ENCODE results near the gene QPRT.
A peak's percentile ranks its signal among the peaks of the same experiment; 100 is the strongest.
"Not testable (repeated sequence)": the region's sequence is repeated elsewhere in the genome, so short reads cannot be mapped to it uniquely, and the experiment has no call there.

Gene QPRT

GRCh38 chr16:29653471-29653870 lies 25.5 kb upstream of the QPRT start:
- no peaks in the 10 kb centered on the region for H4K20me1 ChIP-seq (ENCODE audit: control insufficient read depth, insufficient read depth, low read depth, low read length)
- H3F3A ChIP-seq (ENCODE audit: control insufficient read depth, insufficient read depth): no peaks in the 10 kb centered on the region; the same call in 1 of the 2 replicates
- peak overlapping the region; percentile 48 for H3K4me3 ChIP-seq (ENCODE audit: low read length)
- no peaks in the 10 kb centered on the region for H3K36me3 ChIP-seq (ENCODE audit: control insufficient read depth, low read length)
- H3K27me3 ChIP-seq (ENCODE audit: control insufficient read depth, low read length): no peaks in the 10 kb centered on the region
- H3K9me2 ChIP-seq (replicated peaks; ENCODE audit: control insufficient read depth, low read length): no peaks in the 10 kb centered on the region
- TF ChIP-seq, protein P1, sequence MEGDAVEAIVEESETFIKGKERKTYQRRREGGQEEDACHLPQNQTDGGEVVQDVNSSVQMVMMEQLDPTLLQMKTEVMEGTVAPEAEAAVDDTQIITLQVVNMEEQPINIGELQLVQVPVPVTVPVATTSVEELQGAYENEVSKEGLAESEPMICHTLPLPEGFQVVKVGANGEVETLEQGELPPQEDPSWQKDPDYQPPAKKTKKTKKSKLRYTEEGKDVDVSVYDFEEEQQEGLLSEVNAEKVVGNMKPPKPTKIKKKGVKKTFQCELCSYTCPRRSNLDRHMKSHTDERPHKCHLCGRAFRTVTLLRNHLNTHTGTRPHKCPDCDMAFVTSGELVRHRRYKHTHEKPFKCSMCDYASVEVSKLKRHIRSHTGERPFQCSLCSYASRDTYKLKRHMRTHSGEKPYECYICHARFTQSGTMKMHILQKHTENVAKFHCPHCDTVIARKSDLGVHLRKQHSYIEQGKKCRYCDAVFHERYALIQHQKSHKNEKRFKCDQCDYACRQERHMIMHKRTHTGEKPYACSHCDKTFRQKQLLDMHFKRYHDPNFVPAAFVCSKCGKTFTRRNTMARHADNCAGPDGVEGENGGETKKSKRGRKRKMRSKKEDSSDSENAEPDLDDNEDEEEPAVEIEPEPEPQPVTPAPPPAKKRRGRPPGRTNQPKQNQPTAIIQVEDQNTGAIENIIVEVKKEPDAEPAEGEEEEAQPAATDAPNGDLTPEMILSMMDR (IDR thresholded peaks at IDR 0.05; ENCODE audit: low read depth, low read length, poor library complexity, severe bottlenecking): no peak
- TF ChIP-seq EZH2phosphoT487 (IDR thresholded peaks at IDR 0.05; ENCODE audit: borderline replicate concordance, low read length): no peak
- peaks cover 38% of the 10 kb centered on the region for H3K4me1 ChIP-seq (ENCODE audit: control insufficient read depth, low read length)
- peak overlapping the region; percentile 68 for H3K4me2 ChIP-seq (ENCODE audit: low read length)
- peak overlapping the region; percentile 31 for H3K27ac ChIP-seq (ENCODE audit: low read depth, low read length)
- no peaks in the 10 kb centered on the region for H3K79me2 ChIP-seq (ENCODE audit: control insufficient read depth, low read length)
- no peaks in the 10 kb centered on the region for H3K9me3 ChIP-seq (ENCODE audit: control insufficient read depth, insufficient read depth, low read length)

GRCh38 chr16:29653890-29654289 lies 25.1 kb upstream of the QPRT start:
- H3K9me2 ChIP-seq (replicated peaks; ENCODE audit: control insufficient read depth, low read length); H3K9me3 ChIP-seq (ENCODE audit: control insufficient read depth, insufficient read depth, low read length); H3K79me2 ChIP-seq (ENCODE audit: control insufficient read depth, low read length); H3K36me3 ChIP-seq (ENCODE audit: control insufficient read depth, low read length); H3K27me3 ChIP-seq (ENCODE audit: control insufficient read depth, low read length); H4K20me1 ChIP-seq (ENCODE audit: control insufficient read depth, insufficient read depth, low read depth, low read length); H3F3A ChIP-seq (ENCODE audit: control insufficient read depth, insufficient read depth): not testable (repeated sequence)
- Histone ChIP-seq H3K4me3 (ENCODE audit: low read length) (peak overlapping the region; percentile 48), H3K27ac (ENCODE audit: low read depth, low read length) (peak overlapping the region; percentile 31), H3K4me2 (ENCODE audit: low read length) (peak overlapping the region; percentile 68), H3K4me1 (ENCODE audit: control insufficient read depth, low read length) (peaks cover 38% of the 10 kb centered on the region)

DNA sequence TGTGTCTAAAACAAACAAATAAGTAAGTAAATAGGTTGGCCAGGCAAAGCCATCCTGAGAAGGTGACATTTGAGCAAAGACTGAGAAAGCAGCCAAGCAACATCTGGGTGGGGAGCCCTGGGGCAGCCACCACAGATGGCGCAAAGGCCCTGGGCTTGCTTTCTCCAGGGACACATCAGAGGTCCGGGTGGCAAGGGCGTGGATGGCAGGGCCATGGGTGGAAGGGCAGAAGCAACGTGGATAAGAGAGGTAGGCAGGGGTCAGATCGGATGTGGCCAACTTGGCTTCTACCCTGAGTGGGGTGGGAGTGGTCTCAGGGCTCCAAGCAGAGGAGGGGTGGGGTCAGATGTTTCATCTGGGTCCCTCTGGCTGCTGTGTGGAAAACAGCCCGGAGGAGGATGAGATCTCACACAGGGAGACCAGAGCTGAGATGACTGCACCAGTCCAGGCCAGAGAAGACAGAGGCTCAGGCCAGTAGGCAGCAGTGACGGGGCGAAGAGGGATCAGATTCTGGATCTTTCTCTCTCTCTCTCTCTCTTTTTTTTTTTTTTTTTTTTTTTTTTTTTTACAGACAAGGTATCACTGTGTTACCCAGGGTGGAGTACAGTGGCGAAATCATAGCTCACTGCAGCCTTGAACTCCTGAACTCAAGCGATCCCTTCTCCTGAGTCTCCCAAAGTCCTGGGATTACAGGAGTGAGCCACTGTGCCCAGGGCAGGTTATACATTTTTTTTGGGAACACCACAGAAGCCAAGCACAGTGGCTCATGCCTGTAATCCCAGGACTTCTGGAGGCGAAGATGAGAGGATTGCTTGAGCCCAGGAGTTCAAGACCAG lies 22.1 kb upstream of the QPRT start:
- TF ChIP-seq EZH2phosphoT487 (IDR thresholded peaks at IDR 0.05; ENCODE audit: borderline replicate concordance, low read length): no peak
- TF ChIP-seq, protein P1 (IDR thresholded peaks at IDR 0.05; ENCODE audit: low read depth, low read length, poor library complexity, severe bottlenecking): no peak
- H3K36me3 ChIP-seq (ENCODE audit: control insufficient read depth, low read length): no peaks in the 10 kb centered on the region
- H3K79me2 ChIP-seq (ENCODE audit: control insufficient read depth, low read length): no peaks in the 10 kb centered on the region
- no peak overlapping the region for H3K4me2 ChIP-seq (ENCODE audit: low read length)
- H3K4me3 ChIP-seq (ENCODE audit: low read length): no peak overlapping the region
- H4K20me1 ChIP-seq (ENCODE audit: control insufficient read depth, insufficient read depth, low read depth, low read length): no peaks in the 10 kb centered on the region
- no peak overlapping the region for H3K27ac ChIP-seq (ENCODE audit: low read depth, low read length)
- H3K4me1 ChIP-seq (ENCODE audit: control insufficient read depth, low read length): peaks cover 34% of the 10 kb centered on the region
- no peaks in the 10 kb centered on the region for H3K9me3 ChIP-seq (ENCODE audit: control insufficient read depth, insufficient read depth, low read length)
- peaks cover 7% of the 10 kb centered on the region; the same call in 1 of the 2 replicates for H3F3A ChIP-seq (ENCODE audit: control insufficient read depth, insufficient read depth)
- no peaks in the 10 kb centered on the region for H3K9me2 ChIP-seq (replicated peaks; ENCODE audit: control insufficient read depth, low read length)
- H3K27me3 ChIP-seq (ENCODE audit: control insufficient read depth, low read length): no peaks in the 10 kb centered on the region

DNA sequence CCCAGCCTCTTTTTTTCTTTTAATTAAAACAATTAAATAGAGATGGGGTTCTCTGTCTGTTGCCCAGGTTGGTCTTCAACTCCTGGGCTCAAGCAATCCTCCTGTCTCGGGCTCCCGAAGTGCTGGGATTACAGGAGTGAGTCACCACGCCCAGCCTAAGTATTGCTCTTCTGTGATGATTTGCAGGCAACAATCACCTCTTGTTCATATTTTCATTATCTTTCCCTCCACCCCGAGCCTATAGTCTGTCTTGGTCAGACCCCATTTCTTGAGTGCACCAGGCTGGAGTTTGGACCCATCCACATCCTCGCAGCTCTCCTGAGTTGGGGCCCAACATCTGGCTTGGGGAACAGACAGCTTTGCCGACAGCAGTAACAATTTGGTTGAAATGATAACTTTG lies 20.3 kb upstream of the QPRT start:
- H3K79me2 ChIP-seq (ENCODE audit: control insufficient read depth, low read length): peaks cover 17% of the 10 kb centered on the region
- H4K20me1 ChIP-seq (ENCODE audit: control insufficient read depth, insufficient read depth, low read depth, low read length): no peaks in the 10 kb centered on the region
- no peaks in the 10 kb centered on the region for H3K27me3 ChIP-seq (ENCODE audit: control insufficient read depth, low read length)
- no peaks in the 10 kb centered on the region for H3K9me3 ChIP-seq (ENCODE audit: control insufficient read depth, insufficient read depth, low read length)
- no peak overlapping the region for H3K4me3 ChIP-seq (ENCODE audit: low read length)
- no peak overlapping the region for H3K27ac ChIP-seq (ENCODE audit: low read depth, low read length)
- H3F3A ChIP-seq (ENCODE audit: control insufficient read depth, insufficient read depth): 0 out of 2 replicates have a peak, but pooled peaks cover 9% of the 10 kb centered on the region
- no peaks in the 10 kb centered on the region for H3K9me2 ChIP-seq (replicated peaks; ENCODE audit: control insufficient read depth, low read length)
- H3K4me1 ChIP-seq (ENCODE audit: control insufficient read depth, low read length): peaks cover 34% of the 10 kb centered on the region
- H3K36me3 ChIP-seq (ENCODE audit: control insufficient read depth, low read length): peaks cover 7% of the 10 kb centered on the region
- H3K4me2 ChIP-seq (ENCODE audit: low read length): no peak overlapping the region
- TF ChIP-seq, protein P1 (IDR thresholded peaks at IDR 0.05; ENCODE audit: low read depth, low read length, poor library complexity, severe bottlenecking): no peak
- no peak for TF ChIP-seq EZH2phosphoT487 (IDR thresholded peaks at IDR 0.05; ENCODE audit: borderline replicate concordance, low read length)

Data from DOHH2 (cell line).